HepG2 (cell line): ENCODE measurements around the gene SPACDR. TPM values are rescaled to one million over a fixed set of nuclear protein-coding genes. Genes with fewer than 3 reads are reported as not detected.
"Not testable (repeated sequence)": the region's sequence is repeated elsewhere in the genome, so short reads cannot be mapped to it uniquely, and the experiment has no call there.

Source experiments
- ATAC-seq: fragments of 200-7000 bp; cut with Tn5 transposase; 3 replicates; pipeline ENCODE4 v1.9.1; 2020; ENCODE audit warnings: mild to moderate bottlenecking, moderate library complexity
- BruUV-seq: library from RNA; stranded (reverse); fragments of 400-500 nt; replicated peaks from 2 replicates; lab custom pipeline; 2021; lab: Mats Ljungman, UMichigan
- CTCF ChIA-PET: fragments of 300-600 bp; formaldehyde crosslinking; extraction: SDS; loops from one replicate; lab custom pipeline; 2021; ENCODE audit warnings: low total read pairs, inconsistent platforms, low intra/inter-chr PET ratio; lab: Yijun Ruan, JAX
- POLR2A ChIA-PET: fragments of 350-600 bp; sonication (Branson Sonifier 250); formaldehyde crosslinking; loops from one replicate; lab custom pipeline; 2020; ENCODE audit warnings: antibody characterized with exemption, inconsistent platforms; lab: Yijun Ruan, JAX
- DNase-seq: peaks from one replicate; pipeline ENCODE4 v3.0.0-alpha.2; 2015; ENCODE audit warnings: low spot score
- FAIRE-seq: peaks from 3 replicates; lab custom pipeline; 2011; peaks lifted over from hg19 to GRCh38; lab: Jason Lieb, UNC
- H2AFZ ChIP-seq: one replicate; pipeline ENCODE4 v1.6.1; 2011; ENCODE audit warnings: low read length, inconsistent platforms
- H3K27ac ChIP-seq: fragments of 300-600 bp; 3 replicates; pipeline ENCODE4 v1.8.0; 2011; ENCODE audit warnings: mixed run types, mild to moderate bottlenecking, mixed read lengths, low read length, inconsistent platforms; ENCODE audit not compliant: insufficient read depth; ENCODE audit errors: extremely low read length
- H3K27me3 ChIP-seq, 2 experiments: fragments of 200-600 bp in 1 of 2; 2 replicates in 1 of 2; 3 replicates in 1 of 2; pipeline versions ENCODE4 v1.6.0 to v1.8.0; 2011; ENCODE audit warnings: low read length in 2 of 2, mild to moderate bottlenecking in 2 of 2, moderate library complexity in 2 of 2, inconsistent platforms in 1 of 2; ENCODE audit not compliant: insufficient read depth in 2 of 2, control insufficient read depth in 1 of 2
- H3K36me3 ChIP-seq, 2 experiments: fragments of 200-600 bp in 1 of 2; replicated peaks in 1 of 2; 2 replicates in 1 of 2; 3 replicates in 1 of 2; pipeline versions ENCODE4 v1.5.1 to v1.8.0; 2011; ENCODE audit warnings: low read length in 2 of 2, inconsistent platforms in 1 of 2; ENCODE audit not compliant: insufficient read depth in 2 of 2, control insufficient read depth in 1 of 2
- H3K4me1 ChIP-seq: 2 replicates; pipeline ENCODE4 v1.5.1; 2012; ENCODE audit warnings: low read length, inconsistent platforms; ENCODE audit not compliant: insufficient read depth
- H3K4me2 ChIP-seq: 2 replicates; pipeline ENCODE4 v1.6.0; 2011; ENCODE audit warnings: low read depth, low read length, inconsistent platforms
- H3K4me3 ChIP-seq, 3 experiments: fragments of 200-600 bp in 1 of 3; sonication (generic), shearing (Covaris generic) in 1 of 3; replicated peaks in 1 of 3; 2 replicates each; pipeline ENCODE4 v1.5.1; 2011 to 2016; ENCODE audit warnings: low read length in 3 of 3, inconsistent platforms in 2 of 3, low read depth in 2 of 3, mild to moderate bottlenecking in 2 of 3, control low read depth in 1 of 3, mixed read lengths in 1 of 3; ENCODE audit not compliant: insufficient read depth in 1 of 3
- H3K79me2 ChIP-seq: one replicate; pipeline ENCODE4 v1.6.1; 2011; ENCODE audit warnings: low read length, inconsistent platforms; ENCODE audit not compliant: insufficient read depth
- H3K9ac ChIP-seq: 2 replicates; pipeline ENCODE4 v1.6.0; 2011; ENCODE audit warnings: mild to moderate bottlenecking, low read depth, low read length, inconsistent platforms; ENCODE audit not compliant: insufficient read depth
- H3K9me3 ChIP-seq: 2 replicates; pipeline ENCODE4 v1.5.1; 2012; ENCODE audit warnings: mild to moderate bottlenecking, low read length
- H4K20me1 ChIP-seq: 2 replicates; pipeline ENCODE4 v1.6.0; 2011; ENCODE audit warnings: inconsistent platforms, mild to moderate bottlenecking, low read length, moderate library complexity; ENCODE audit not compliant: insufficient read depth
- ATM ChIP-seq: fragments of 450-650 bp; IDR thresholded peaks from 2 replicates; pipeline ENCODE4 v1.7.1; 2017; ENCODE audit warnings: mild to moderate bottlenecking, borderline replicate concordance
- BHLHE40 ChIP-seq: IDR thresholded peaks from 2 replicates; pipeline ENCODE4 v1.6.1; 2011; ENCODE audit warnings: low read length, improper control_type of control experiment
- MAFG ChIP-seq: sonication (generic); formaldehyde crosslinking; IDR thresholded peaks from 2 replicates; pipeline ENCODE4 v1.5.1; 2020; ENCODE audit warnings: mild to moderate bottlenecking, missing genetic modification reagents
- MIER3 ChIP-seq: IDR thresholded peaks from 2 replicates; pipeline ENCODE4 v1.6.1; 2016; ENCODE audit warnings: missing compliant biosample characterization, borderline replicate concordance
- PHF20 ChIP-seq: sonication (generic); formaldehyde crosslinking; IDR thresholded peaks from 2 replicates; pipeline ENCODE4 v1.5.0; 2020; ENCODE audit warnings: mild to moderate bottlenecking, missing genetic modification reagents
- RAD21 ChIP-seq: fragments of 450-650 bp; formaldehyde crosslinking; IDR thresholded peaks from 2 replicates; pipeline ENCODE4 v1.5.0; 2020; ENCODE audit warnings: mild to moderate bottlenecking
- SNAI1 ChIP-seq: sonication (generic); formaldehyde crosslinking; IDR thresholded peaks from 2 replicates; pipeline ENCODE4 v1.5.0; 2020; ENCODE audit warnings: mild to moderate bottlenecking, missing genetic modification reagents, borderline replicate concordance
- U2AF2 ChIP-seq: fragments of 200-400 bp; formaldehyde crosslinking; IDR thresholded peaks from 2 replicates; pipeline ENCODE4 v1.6.1; 2017; ENCODE audit warnings: low read depth, mild to moderate bottlenecking, low read length
- ZFP91 ChIP-seq: sonication (generic); formaldehyde crosslinking; IDR thresholded peaks from 2 replicates; pipeline ENCODE4 v1.9.0; 2022; ENCODE audit warnings: missing genetic modification reagents, mild to moderate bottlenecking, borderline replicate concordance
- ZNF121 ChIP-seq: sonication (generic); formaldehyde crosslinking; IDR thresholded peaks from 2 replicates; pipeline ENCODE4 v1.5.0; 2020; ENCODE audit warnings: mild to moderate bottlenecking, missing genetic modification reagents
- ZNF383 ChIP-seq: sonication (generic); formaldehyde crosslinking; IDR thresholded peaks from 2 replicates; pipeline ENCODE4 v1.4.0; 2020; ENCODE audit warnings: missing genetic modification reagents, mild to moderate bottlenecking, borderline replicate concordance
- ZNF547 ChIP-seq: sonication (generic); formaldehyde crosslinking; IDR thresholded peaks from 2 replicates; pipeline ENCODE4 v1.5.1; 2020; ENCODE audit warnings: mild to moderate bottlenecking, missing genetic modification reagents
- ZNF770 ChIP-seq: sonication (generic); formaldehyde crosslinking; IDR thresholded peaks from 2 replicates; pipeline ENCODE4 v1.5.0; 2020; ENCODE audit warnings: mild to moderate bottlenecking, missing genetic modification reagents
- WGBS: methylation state at CpG from one replicate; pipeline ENCODE4 v1.1.6; 2017; ENCODE audit warnings: low lambda C conversion rate; 5-methylcytosine and 5-hydroxymethylcytosine counted together
- in situ Hi-C: cut with HindIII; loops from 2 replicates; pipeline ENCODE4 v1.10.0; 2017; ENCODE audit warnings: low pct_unique_long_range_greater_than_20kb; ENCODE audit not compliant: extremely low pct_ligation_motif_present
- intact Hi-C: fragments of 100-400 bp; cut with micrococcal nuclease; formaldehyde crosslinking; loops from one replicate; pipeline ENCODE4 v1.10.0; 2022; ENCODE audit not compliant: unreplicated experiment
- polyA plus RNA-seq, 8 experiments: library from polyadenylated mRNA; depleted of rRNA in 3 of 8; stranded (reverse) in 7 of 8; unstranded in 1 of 8; fragments of >200 nt; fragmentation: Illumina TruSeq in 4 of 8; extraction: Trizol in 4 of 8; gene quantifications; 2 replicates each; pipeline versions ENCODE4 v1.2.1 to v1.2.3, GENCODE V29; 2011 to 2016; ENCODE audit warnings: low read depth in 4 of 8, missing spikeins in 1 of 8, mixed read lengths in 1 of 8; ENCODE audit not compliant: insufficient read depth in 1 of 8
- total RNA-seq, 5 experiments: library from RNA; depleted of rRNA; stranded (reverse); fragments of >200 nt; fragmentation: Illumina TruSeq; extraction: Trizol; gene quantifications; 2 replicates each; pipeline ENCODE4 v1.2.3, GENCODE V29; 2016; ENCODE audit warnings: low read depth in 1 of 5
- TF ChIP-seq, protein P1 (sequence below): sonication (generic); formaldehyde crosslinking; IDR thresholded peaks from 2 replicates; pipeline ENCODE4 v1.4.0; 2020; ENCODE audit warnings: missing genetic modification reagents

SPACDR gene
- total and polyA plus RNA-seq, 2 of the 13 experiments (the other 11 are each of a cell fraction or from before 2014, with no cell fraction given), result 0.41 TPM; not detected in 1

GRCh38 chr7:100455206-100455605 is 8.9 kb downstream of the SPACDR start (continued):
- no peak for TF ChIP-seq ZFP91 (CRISPR knock-in tag)
- no peak for TF ChIP-seq ATM
- TF ChIP-seq U2AF2, result no peak
- no peak for TF ChIP-seq ZNF383 (CRISPR knock-in tag)
- TF ChIP-seq, protein P1, sequence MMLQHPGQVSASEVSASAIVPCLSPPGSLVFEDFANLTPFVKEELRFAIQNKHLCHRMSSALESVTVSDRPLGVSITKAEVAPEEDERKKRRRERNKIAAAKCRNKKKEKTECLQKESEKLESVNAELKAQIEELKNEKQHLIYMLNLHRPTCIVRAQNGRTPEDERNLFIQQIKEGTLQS (CRISPR knock-in tag), result no peak
- no peak for TF ChIP-seq PHF20 (CRISPR knock-in tag)
- TF ChIP-seq MIER3 (CRISPR knock-in tag), result no peak
- TF ChIP-seq ZNF547 (CRISPR knock-in tag), result no peak
- TF ChIP-seq BHLHE40, result no peak
- no peak for TF ChIP-seq SNAI1 (CRISPR knock-in tag)
- no peak for TF ChIP-seq RAD21 (CRISPR knock-in tag)
- TF ChIP-seq MAFG (CRISPR knock-in tag), result no peak

GRCh38 chr7:100453854-100454253 is 10.2 kb downstream of the SPACDR start:
- H3K4me2 ChIP-seq, H3K4me3 ChIP-seq, in situ Hi-C loops, H4K20me1 ChIP-seq, intact Hi-C loops, DNase-seq, H3K36me3 ChIP-seq, BruUV-seq, H3K27ac ChIP-seq, H3K9ac ChIP-seq, H3K79me2 ChIP-seq, ATAC-seq, H2AFZ ChIP-seq, CTCF ChIA-PET, H3K9me3 ChIP-seq, FAIRE-seq: not testable (repeated sequence)
- peak; percentile 85 for TF ChIP-seq ZNF770 (CRISPR knock-in tag)
- TF ChIP-seq ZNF121 (CRISPR knock-in tag), result peak; percentile 62; the same call in 1 of the 2 replicates
- H3K27me3 ChIP-seq, result peaks cover 0 to 17% of the 10 kb centered on the region in 2 experiments; a peak in 2 of 5 replicates
- peaks cover 37% of the 10 kb centered on the region for H3K4me1 ChIP-seq
- POLR2A ChIA-PET, result interaction anchor here (4.4 to 5.0 kb wide), 2 partner anchors 10 to 25 kb away, joined by 24 to 31 read pairs; partner anchors contain the start of genes MEPCE and ZCWPW1
- WGBS, result 62% methylated on average over 6 of the region's 8 CpGs
